ENCODE measurements around the gene KRT23.

Gene KRT23

GRCh38 chr17:40886090-40886489 lies 51.4 kb downstream of the KRT23 start:
- DNase-seq (ENCODE audit: low spot score in 2 of 2): no peak
- H3K4me3 ChIP-seq: no peak overlapping the region
- in situ Hi-C loops (cut with MboI; ENCODE audit: low sequenced_read_pairs): no loop called here
- no peaks in the 10 kb centered on the region for H3K4me1 ChIP-seq
- H3K9me3 ChIP-seq: no peaks in the 10 kb centered on the region
- H3K36me3 ChIP-seq (replicated peaks): no peaks in the 10 kb centered on the region
- peaks cover 51% of the 10 kb centered on the region for H3K27me3 ChIP-seq (ENCODE audit: low read depth)

- DNase-seq (ENCODE audit: low spot score in 2 of 2): peak; percentile 12 to 34
- Histone ChIP-seq H3K9me3 (no peaks in the 10 kb centered on the region), H3K27me3 (ENCODE audit: low read depth) (peaks cover 40% of the 10 kb centered on the region), H3K4me3 (no peak within 1 kb of the TSS), H3K36me3 (replicated peaks) (no peaks in the 10 kb centered on the region), H3K4me1 (no peaks in the 10 kb centered on the region)
- in situ Hi-C loops (cut with MboI; ENCODE audit: low sequenced_read_pairs): no loop called here
Measured at GRCh38 chr17:40884708-40885512, 52.5 kb downstream of the KRT23 start, which contains the start of gene KRT20. Gene KRT20, minus strand, starts transcription at chr17:40885242. Its CDS starts 57 bp downstream, at chr17:40885185.

- DNase-seq (ENCODE audit: low spot score in 2 of 2): no peak
- in situ Hi-C loops (cut with MboI; ENCODE audit: low sequenced_read_pairs): no loop called here
- Histone ChIP-seq H3K36me3 (replicated peaks) (no peaks in the 10 kb centered on the region), H3K9me3 (no peaks in the 10 kb centered on the region), H3K27me3 (ENCODE audit: low read depth) (peaks cover 29% of the 10 kb centered on the region), H3K4me3 (no peak overlapping the region), H3K4me1 (no peaks in the 10 kb centered on the region)
Measured at GRCh38 chr17:40883626-40884334, 53.7 kb downstream of the KRT23 start.

- no peaks in the 10 kb centered on the region for H3K36me3 ChIP-seq (replicated peaks)
- H3K4me1 ChIP-seq: no peaks in the 10 kb centered on the region
- DNase-seq (ENCODE audit: low spot score in 2 of 2): no peak
- no peaks in the 10 kb centered on the region for H3K9me3 ChIP-seq
- peaks cover 22% of the 10 kb centered on the region for H3K27me3 ChIP-seq (ENCODE audit: low read depth)
- in situ Hi-C loops (cut with MboI; ENCODE audit: low sequenced_read_pairs): no loop called here
- no peak overlapping the region for H3K4me3 ChIP-seq
Measured at GRCh38 chr17:40883031-40883430, 54.4 kb downstream of the KRT23 start.

GRCh38 chr17:40879026-40879425 lies 58.4 kb downstream of the KRT23 start:
- no peak for DNase-seq (ENCODE audit: low spot score in 2 of 2)
- Histone ChIP-seq H3K9me3 (no peaks in the 10 kb centered on the region), H3K36me3 (replicated peaks) (no peaks in the 10 kb centered on the region), H3K27me3 (ENCODE audit: low read depth) (peaks cover 4% of the 10 kb centered on the region; the same call in 1 of the 2 replicates), H3K4me3 (no peak overlapping the region), H3K4me1 (no peaks in the 10 kb centered on the region)
- in situ Hi-C loops (cut with MboI; ENCODE audit: low sequenced_read_pairs): no loop called here

- Histone ChIP-seq H3K4me1 (no peaks in the 10 kb centered on the region), H3K27me3 (ENCODE audit: low read depth) (no peaks in the 10 kb centered on the region), H3K36me3 (replicated peaks) (no peaks in the 10 kb centered on the region), H3K9me3 (no peaks in the 10 kb centered on the region), H3K4me3 (no peak overlapping the region)
- in situ Hi-C loops (cut with MboI; ENCODE audit: low sequenced_read_pairs): no loop called here
- DNase-seq (ENCODE audit: low spot score in 2 of 2): no peak
Measured at GRCh38 chr17:40878044-40878443, 59.4 kb downstream of the KRT23 start.

GRCh38 chr17:40873801-40874200 lies 63.6 kb downstream of the KRT23 start:
- in situ Hi-C loops (cut with MboI; ENCODE audit: low sequenced_read_pairs): no loop called here
- Histone ChIP-seq H3K4me3 (no peak overlapping the region), H3K36me3 (replicated peaks) (no peaks in the 10 kb centered on the region), H3K4me1 (no peaks in the 10 kb centered on the region), H3K27me3 (ENCODE audit: low read depth) (peaks cover under 1% of the 10 kb centered on the region; the same call in 1 of the 2 replicates), H3K9me3 (no peaks in the 10 kb centered on the region)
- DNase-seq (ENCODE audit: low spot score in 2 of 2): no peak

GRCh38 chr17:40873255-40873654 lies 64.2 kb downstream of the KRT23 start:
- H3K27me3 ChIP-seq (ENCODE audit: low read depth): peaks cover 6% of the 10 kb centered on the region; the same call in 1 of the 2 replicates
- in situ Hi-C loops (cut with MboI; ENCODE audit: low sequenced_read_pairs): no loop called here
- no peak overlapping the region for H3K4me3 ChIP-seq
- H3K36me3 ChIP-seq (replicated peaks): no peaks in the 10 kb centered on the region
- no peaks in the 10 kb centered on the region for H3K4me1 ChIP-seq
- DNase-seq (ENCODE audit: low spot score in 2 of 2): no peak
- no peaks in the 10 kb centered on the region for H3K9me3 ChIP-seq
